Epithelial cell of proximal tubule (primary cell): ENCODE results near the gene CES3. TPM values are rescaled to one million over a fixed set of nuclear protein-coding genes. Genes with fewer than 3 reads are reported as not detected.
A peak's percentile ranks its signal among the peaks of the same experiment; 100 is the strongest.

Experiments
- DNase-seq: peaks from one replicate; pipeline ENCODE4 v3.0.0-alpha.2; 2011; ENCODE audit warnings: low read depth
- H3K4me3 ChIP-seq: 2 replicates; pipeline ENCODE4 v1.5.1; 2011; ENCODE audit warnings: low read depth, mild to moderate bottlenecking, low read length
- CTCF ChIP-seq: conservative IDR thresholded peaks from 2 replicates; pipeline ENCODE4 v1.5.1; 2012; ENCODE audit warnings: low read depth, mild to moderate bottlenecking, low read length
- total RNA-seq: library from RNA; depleted of rRNA; stranded (reverse); fragments of >200 nt; gene quantifications from 2 replicates; pipeline ENCODE4 v1.2.3, GENCODE V29; 2015

Gene CES3
- total RNA-seq, 1 donor from 2014 or later, result 0.75 TPM

- no peak for TF ChIP-seq CTCF
- DNase-seq, result no peak
- H3K4me3 ChIP-seq, result no peak overlapping the region
Measured at GRCh38 chr16:66926171-66926947, 34.7 kb upstream of the CES3 start.

- no peak overlapping the region for H3K4me3 ChIP-seq
- DNase-seq, result peak; percentile 83
- TF ChIP-seq CTCF, result peak; percentile 20
Measured at GRCh38 chr16:66926961-66927436, 34.1 kb upstream of the CES3 start.

- H3K4me3 ChIP-seq, result no peak overlapping the region
- DNase-seq, result no peak
- no peak for TF ChIP-seq CTCF
Measured at GRCh38 chr16:66927918-66928649, 33.0 kb upstream of the CES3 start.

- no peak for DNase-seq
- peak; percentile 69 for TF ChIP-seq CTCF
- no peak overlapping the region for H3K4me3 ChIP-seq
Measured at GRCh38 chr16:66928702-66929388, 32.2 kb upstream of the CES3 start.

- peak; percentile 82 for DNase-seq
- no peak for TF ChIP-seq CTCF
Measured at GRCh38 chr16:66930189-66930588, 30.9 kb upstream of the CES3 start.

GRCh38 chr16:66931665-66932064 is 29.4 kb upstream of the CES3 start:
- DNase-seq, result no peak
- no peak overlapping the region for H3K4me3 ChIP-seq
- TF ChIP-seq CTCF, result no peak

More at GRCh38 chr16:66930189-66930588, 30.9 kb upstream of the CES3 start:
- no peak overlapping the region for H3K4me3 ChIP-seq
